SJCRH30 (cell line): Measurements from ENCODE around the gene ZNF629. TPM values are rescaled to one million over a fixed set of nuclear protein-coding genes. Genes with fewer than 3 reads are reported as not detected.

Experiments
- DNase-seq, 2 experiments: peaks; one replicate each; pipeline ENCODE4 v3.0.0-alpha.2; 2015 to 2020
- H3K27ac ChIP-seq: fragments of 250-450 bp; sonication (Bioruptor Pico); 2 replicates; pipeline ENCODE4 v1.5.1; 2020; ENCODE audit warnings: mild to moderate bottlenecking, moderate library complexity
- H3K27me3 ChIP-seq: fragments of 250-450 bp; sonication (Bioruptor Pico); 2 replicates; pipeline ENCODE4 v1.5.1; 2020; ENCODE audit warnings: mild to moderate bottlenecking, moderate library complexity
- H3K36me3 ChIP-seq: fragments of 250-450 bp; sonication (Bioruptor Pico); 2 replicates; pipeline ENCODE4 v1.5.1; 2020; ENCODE audit warnings: mild to moderate bottlenecking, moderate library complexity
- H3K4me1 ChIP-seq: fragments of 250-450 bp; sonication (Bioruptor Pico); 2 replicates; pipeline ENCODE4 v1.5.1; 2020; ENCODE audit warnings: mild to moderate bottlenecking, moderate library complexity
- H3K4me3 ChIP-seq: fragments of 250-450 bp; sonication (Bioruptor Pico); 2 replicates; pipeline ENCODE4 v1.5.1; 2020; ENCODE audit warnings: mild to moderate bottlenecking, moderate library complexity
- H3K9me3 ChIP-seq: fragments of 250-450 bp; sonication (Bioruptor Pico); replicated peaks from 2 replicates; pipeline ENCODE4 v1.5.1; 2020; ENCODE audit warnings: mild to moderate bottlenecking, moderate library complexity
- total RNA-seq: library from RNA; depleted of rRNA; stranded (reverse); fragments of >200 nt; shearing (Covaris generic); gene quantifications from 2 replicates; pipeline ENCODE4 v1.2.3, GENCODE V29; 2014

Gene ZNF629
- total RNA-seq, 1 experiment from 2014 or later: 28.6 TPM

DNA sequence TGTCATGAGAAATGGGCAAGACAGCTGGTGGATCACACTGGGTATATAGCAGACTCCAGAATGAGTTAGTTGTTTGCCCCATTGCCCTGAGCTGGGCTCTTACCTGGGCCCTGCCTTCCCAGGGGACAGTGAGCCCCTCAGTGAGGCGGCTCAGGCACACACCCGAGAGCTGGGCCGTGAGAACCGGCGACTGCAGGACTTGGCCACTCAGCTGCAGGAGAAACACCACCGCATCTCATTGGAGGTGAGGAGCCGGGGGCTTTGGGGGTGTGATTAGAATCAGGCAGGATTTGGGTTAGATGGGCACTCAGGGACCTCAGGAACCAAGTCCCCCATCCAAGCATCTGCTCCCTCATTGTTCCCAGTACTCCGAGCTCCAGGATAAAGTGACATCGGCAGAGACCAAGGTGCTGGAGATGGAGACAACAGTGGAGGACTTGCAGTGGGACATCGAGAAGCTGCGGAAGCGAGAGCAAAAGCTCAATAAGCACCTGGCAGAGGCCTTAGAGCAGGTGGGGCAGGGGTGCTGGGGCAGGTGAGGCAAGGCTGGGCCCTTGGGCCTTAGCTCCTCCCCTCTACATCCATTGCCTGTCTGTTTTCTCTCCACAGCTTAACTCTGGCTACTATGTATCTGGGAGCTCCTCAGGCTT, 22.1 kb downstream of the ZNF629 start:
- no peak for DNase-seq
- H3K36me3 ChIP-seq: peaks cover 46% of the 10 kb centered on the region

DNA sequence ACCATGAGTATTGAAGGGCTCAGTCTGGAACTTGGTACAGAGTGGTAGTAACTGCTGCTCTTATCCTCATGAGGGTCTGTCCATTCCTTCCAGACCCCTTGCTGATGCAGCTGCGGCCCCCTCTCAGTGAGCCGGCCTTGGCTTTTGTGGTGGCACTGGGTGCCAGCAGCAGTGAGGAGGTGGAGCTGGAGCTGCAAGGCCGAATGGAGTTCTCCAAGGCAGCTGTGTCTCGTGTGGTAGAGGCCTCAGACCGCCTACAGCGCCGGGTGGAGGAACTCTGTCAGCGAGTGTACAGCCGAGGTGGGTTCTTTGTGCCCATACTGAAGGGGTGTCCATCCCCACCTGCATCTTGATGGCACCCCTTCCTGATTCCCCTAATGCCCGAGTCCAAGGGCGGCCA, 22.9 kb downstream of the ZNF629 start:
- H3K4me1 ChIP-seq: peaks cover 5% of the 10 kb centered on the region; the same call in 1 of the 2 replicates
- no peak overlapping the region for H3K4me3 ChIP-seq
- no peak overlapping the region for H3K27ac ChIP-seq
- no peaks in the 10 kb centered on the region for H3K9me3 ChIP-seq
- H3K36me3 ChIP-seq: peaks cover 40% of the 10 kb centered on the region
- no peaks in the 10 kb centered on the region for H3K27me3 ChIP-seq
- no peak for DNase-seq

More for the DNA sequence above, 22.1 kb downstream of the ZNF629 start:
- no peaks in the 10 kb centered on the region for H3K9me3 ChIP-seq
- H3K27ac ChIP-seq: no peak overlapping the region
- no peak overlapping the region for H3K4me3 ChIP-seq
- H3K4me1 ChIP-seq: peaks cover 5% of the 10 kb centered on the region; the same call in 1 of the 2 replicates
- no peaks in the 10 kb centered on the region for H3K27me3 ChIP-seq

GRCh38 chr16:30762991-30763725, 23.8 kb downstream of the ZNF629 start:
- Histone ChIP-seq H3K27ac (no peak overlapping the region), H3K9me3 (no peaks in the 10 kb centered on the region), H3K4me3 (peak overlapping the region; percentile 67), H3K36me3 (peaks cover 31% of the 10 kb centered on the region), H3K27me3 (no peaks in the 10 kb centered on the region), H3K4me1 (peaks cover 5% of the 10 kb centered on the region; the same call in 1 of the 2 replicates)
- no peak for DNase-seq

- peak within 1 kb of the TSS; percentile 43 for H3K27ac ChIP-seq
- peaks cover 5% of the 10 kb centered on the region; the same call in 1 of the 2 replicates for H3K4me1 ChIP-seq
- peaks cover 24% of the 10 kb centered on the region for H3K36me3 ChIP-seq
- no peaks in the 10 kb centered on the region for H3K9me3 ChIP-seq
- DNase-seq: peak; percentile 98 to 99
- peak within 1 kb of the TSS; percentile 67 for H3K4me3 ChIP-seq
- no peaks in the 10 kb centered on the region for H3K27me3 ChIP-seq
Observed at GRCh38 chr16:30761928-30762902, 24.8 kb downstream of the ZNF629 start, which contains the start of the genes CFAP119 and RNF40. TSS of gene CFAP119 (minus strand) at chr16:30762062. CDS start at chr16:30761748, 314 bp downstream. TSS of gene RNF40 (plus strand) at chr16:30762322. CDS start at chr16:30762546, 224 bp downstream.

GRCh38 chr16:30761427-30761927, 25.5 kb downstream of the ZNF629 start:
- DNase-seq: peak; percentile 80 to 81
- Histone ChIP-seq H3K27ac (peak overlapping the region; percentile 34), H3K4me1 (peaks cover 5% of the 10 kb centered on the region; the same call in 1 of the 2 replicates), H3K9me3 (no peaks in the 10 kb centered on the region), H3K27me3 (no peaks in the 10 kb centered on the region), H3K4me3 (peak overlapping the region; percentile 67), H3K36me3 (peaks cover 20% of the 10 kb centered on the region)

DNA sequence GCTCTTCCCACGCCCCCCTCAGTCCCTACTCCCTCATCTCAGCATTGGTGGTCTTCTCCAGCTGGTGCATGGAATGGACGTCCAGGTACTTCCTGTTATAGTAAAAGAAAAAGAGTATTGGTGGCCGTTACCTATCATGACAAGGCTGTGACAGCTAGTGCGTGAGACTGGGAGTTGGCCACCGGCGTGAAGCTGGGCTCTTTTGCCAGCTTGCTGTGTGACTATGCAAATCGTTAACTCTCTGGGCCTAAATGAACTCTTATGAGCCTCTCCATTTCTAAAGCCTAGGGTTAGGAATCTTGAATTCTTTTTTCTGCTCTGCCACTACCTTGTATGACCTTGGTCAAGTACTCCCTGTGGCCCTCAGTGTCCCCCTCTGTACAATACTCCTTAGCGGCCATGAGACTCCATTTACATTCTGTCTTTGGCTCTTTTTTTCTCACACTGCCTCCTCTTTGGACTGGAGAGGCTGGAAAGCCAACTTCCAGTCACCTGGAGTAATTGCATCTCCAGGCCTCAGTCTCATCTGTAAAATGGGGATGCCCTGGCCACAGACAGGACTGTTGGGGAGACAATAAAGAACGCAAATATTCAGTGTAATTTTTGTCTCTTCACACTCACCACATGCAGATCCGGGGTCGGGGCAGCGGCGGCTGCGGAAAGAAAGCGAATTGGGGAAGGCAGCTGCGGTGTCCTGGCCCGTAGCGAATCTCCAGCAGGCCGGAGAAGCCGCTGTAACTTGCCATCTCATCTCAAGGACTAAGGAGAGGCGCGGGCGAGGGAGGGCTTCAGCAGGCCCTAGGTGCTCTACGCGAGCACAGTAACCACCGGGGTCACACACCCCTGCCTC, 26.2 kb downstream of the ZNF629 start:
- Histone ChIP-seq H3K36me3 (peaks cover 22% of the 10 kb centered on the region), H3K27ac (peak overlapping the region; percentile 34)

GRCh38 chr16:30760001-30760559, 26.9 kb downstream of the ZNF629 start:
- no peak overlapping the region for H3K4me3 ChIP-seq
- peaks cover 22% of the 10 kb centered on the region for H3K36me3 ChIP-seq
- no peaks in the 10 kb centered on the region for H3K27me3 ChIP-seq
- DNase-seq: no peak
- no peak overlapping the region for H3K27ac ChIP-seq
- H3K4me1 ChIP-seq: peaks cover 5% of the 10 kb centered on the region; the same call in 1 of the 2 replicates
- no peaks in the 10 kb centered on the region for H3K9me3 ChIP-seq

More for the DNA sequence above, 26.2 kb downstream of the ZNF629 start:
- Histone ChIP-seq H3K4me3 (peak overlapping the region; percentile 67), H3K4me1 (peaks cover 5% of the 10 kb centered on the region; the same call in 1 of the 2 replicates), H3K27me3 (no peaks in the 10 kb centered on the region), H3K9me3 (no peaks in the 10 kb centered on the region)
- no peak for DNase-seq

GRCh38 chr16:30758988-30759491, 28.0 kb downstream of the ZNF629 start:
- peaks cover 16% of the 10 kb centered on the region for H3K36me3 ChIP-seq
- no peaks in the 10 kb centered on the region for H3K9me3 ChIP-seq
- no peak overlapping the region for H3K27ac ChIP-seq
- no peak for DNase-seq
- no peak overlapping the region for H3K4me3 ChIP-seq
- H3K4me1 ChIP-seq: peaks cover 5% of the 10 kb centered on the region; the same call in 1 of the 2 replicates
- no peaks in the 10 kb centered on the region for H3K27me3 ChIP-seq

DNA sequence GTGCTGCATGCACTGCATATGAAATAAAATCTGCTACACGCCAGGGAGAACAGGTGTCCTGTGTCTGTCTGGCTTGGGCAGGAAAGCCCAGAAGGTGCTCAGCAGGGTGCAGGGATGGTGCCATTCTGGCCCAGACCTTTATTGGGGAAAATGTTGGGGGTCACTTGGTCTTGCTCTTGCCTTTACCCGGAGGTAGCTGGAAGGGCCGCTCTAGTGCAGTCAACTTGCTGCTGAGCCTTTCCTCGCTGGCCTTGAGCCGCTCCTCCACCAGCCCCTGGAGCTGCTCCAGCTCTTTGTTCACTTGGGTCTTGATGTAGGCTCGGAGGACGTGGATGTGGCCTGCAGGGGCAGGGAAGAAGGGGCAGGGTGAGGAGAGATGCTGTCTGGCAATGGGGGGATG, 29.7 kb downstream of the ZNF629 start:
- H3K9me3 ChIP-seq: no peaks in the 10 kb centered on the region
- no peak for DNase-seq
- H3K4me3 ChIP-seq: no peak overlapping the region
- H3K27ac ChIP-seq: no peak overlapping the region
- H3K27me3 ChIP-seq: no peaks in the 10 kb centered on the region
- 0 out of 2 replicates have a peak, but pooled peaks cover 2% of the 10 kb centered on the region for H3K4me1 ChIP-seq
- H3K36me3 ChIP-seq: peaks cover 28% of the 10 kb centered on the region

GRCh38 chr16:30756781-30757100, 30.3 kb downstream of the ZNF629 start:
- H3K36me3 ChIP-seq: peaks cover 28% of the 10 kb centered on the region
- H3K27ac ChIP-seq: no peak overlapping the region
- H3K27me3 ChIP-seq: no peaks in the 10 kb centered on the region
- H3K4me3 ChIP-seq: no peak overlapping the region
- no peak for DNase-seq
- 0 out of 2 replicates have a peak, but pooled peaks cover 2% of the 10 kb centered on the region for H3K4me1 ChIP-seq
- no peaks in the 10 kb centered on the region for H3K9me3 ChIP-seq

GRCh38 chr16:30755955-30756780, 30.8 kb downstream of the ZNF629 start:
- no peak for DNase-seq
- Histone ChIP-seq H3K9me3 (no peaks in the 10 kb centered on the region), H3K4me3 (no peak overlapping the region), H3K4me1 (0 out of 2 replicates have a peak, but pooled peaks cover 2% of the 10 kb centered on the region), H3K27ac (no peak overlapping the region), H3K36me3 (peaks cover 33% of the 10 kb centered on the region), H3K27me3 (no peaks in the 10 kb centered on the region)

DNA sequence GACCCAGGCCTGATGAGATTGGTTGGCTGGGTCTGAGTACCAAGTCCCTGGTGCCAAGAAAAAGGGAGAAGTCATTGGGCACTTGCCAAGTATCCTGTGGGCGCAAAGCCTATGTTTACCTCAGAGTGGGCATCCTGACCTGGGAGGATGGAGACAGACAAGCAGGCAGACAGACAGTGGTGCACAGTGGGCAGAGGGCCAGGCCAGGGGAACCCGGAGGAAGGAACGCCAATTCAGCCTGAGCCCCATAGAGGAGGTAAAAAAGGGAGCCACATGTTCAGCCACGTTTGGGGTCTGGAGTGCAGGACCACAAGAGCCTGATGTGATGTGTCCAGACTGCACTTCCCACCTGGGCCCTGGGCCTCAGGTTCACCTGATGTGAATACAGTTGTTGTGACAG, 33.4 kb downstream of the ZNF629 start:
- Histone ChIP-seq H3K36me3 (peaks cover 33% of the 10 kb centered on the region), H3K9me3 (no peaks in the 10 kb centered on the region), H3K4me1 (no peaks in the 10 kb centered on the region), H3K27ac (no peak overlapping the region), H3K4me3 (no peak overlapping the region), H3K27me3 (no peaks in the 10 kb centered on the region)
- DNase-seq: no peak
